ENCODE results near the gene SF1.
"Not testable (repeated sequence)": the region's sequence is repeated elsewhere in the genome, so short reads cannot be mapped to it uniquely, and the experiment has no call there.

SF1 gene

GRCh38 chr11:64778473-64779298, at the start of gene SF1:
TSS of gene SF1 (minus strand) at chr11:64778542. CDS start at chr11:64778392, 150 bp downstream.
- peak; percentile 99 for DNase-seq

DNA sequence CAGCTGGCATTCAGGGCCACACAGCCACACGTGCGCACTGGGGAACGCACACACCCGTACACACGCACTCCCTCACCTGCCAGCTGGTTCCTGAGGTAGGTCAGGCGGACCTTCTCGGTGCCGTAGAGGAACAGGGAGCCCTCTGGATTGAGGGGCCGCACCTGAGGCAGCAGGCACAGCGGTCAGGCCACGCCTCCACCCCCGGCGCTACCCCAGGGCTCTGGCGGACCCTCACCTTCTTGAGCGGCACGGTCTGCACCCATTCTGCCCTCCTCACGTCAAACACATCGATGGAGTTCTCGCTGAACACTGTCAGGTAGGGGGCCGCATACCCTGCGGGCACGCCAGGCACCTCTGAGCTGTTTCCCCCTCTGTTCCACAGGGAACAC, 49.1 kb upstream of the SF1 start:
- no peak for DNase-seq

GRCh38 chr11:64826578-64827450, 48.5 kb upstream of the SF1 start:
- no peak for DNase-seq

- no peak for DNase-seq
These were observed 47.7 kb upstream of the SF1 start for GRCh38 chr11:64826062-64826461.

DNA sequence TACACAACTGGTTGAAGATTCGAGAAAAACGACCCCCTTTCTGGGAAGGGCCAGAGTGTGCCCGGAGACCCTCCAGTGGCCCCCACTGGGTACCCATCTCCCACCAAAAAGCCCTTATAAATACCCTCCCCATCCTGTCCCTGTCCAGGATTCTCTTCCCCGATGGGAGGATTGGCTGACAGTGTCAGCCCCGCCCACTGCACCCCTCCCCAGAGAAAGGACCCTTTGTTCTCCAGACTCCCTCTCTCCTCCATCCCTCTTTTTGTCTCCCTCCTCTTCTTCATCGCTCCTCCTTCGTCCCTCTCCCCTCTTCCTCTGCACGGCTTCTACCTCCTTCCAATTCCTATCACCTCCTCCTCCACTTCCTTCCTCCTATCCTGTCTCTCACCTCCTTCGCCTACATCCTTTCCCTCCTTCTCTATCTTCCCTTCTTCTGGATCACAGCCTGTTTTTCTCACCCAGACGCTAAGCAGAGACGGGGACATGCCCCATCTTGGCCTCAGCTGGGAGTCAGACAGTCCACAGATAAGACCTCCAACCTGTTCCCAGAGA, 45.3 kb upstream of the SF1 start:
- no peak for DNase-seq

DNA sequence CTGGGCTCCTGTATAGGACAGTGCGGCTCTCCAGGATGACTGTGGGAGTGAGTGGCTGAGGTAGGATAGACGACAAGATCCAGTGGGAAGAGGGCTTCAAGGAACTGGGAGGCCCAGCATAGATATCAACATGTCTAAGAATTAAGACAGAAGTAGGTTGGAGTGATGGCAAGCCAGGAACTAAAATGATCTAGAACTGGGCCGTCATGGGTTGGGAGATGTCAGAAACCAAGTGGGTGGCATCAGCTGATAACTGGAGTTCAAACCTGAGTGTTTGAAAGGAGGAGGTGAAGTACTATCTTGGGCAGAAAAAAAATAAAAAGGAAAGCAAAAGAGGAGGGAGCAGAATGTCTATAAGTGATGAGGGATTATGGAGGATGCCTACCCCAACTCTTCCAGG, 39.1 kb upstream of the SF1 start:
- no peak for DNase-seq

GRCh38 chr11:64815433-64815832, 37.1 kb upstream of the SF1 start:
- not testable (repeated sequence) for DNase-seq

GRCh38 chr11:64814712-64815187, 36.4 kb upstream of the SF1 start:
- no peak for DNase-seq

- DNase-seq = no peak
These were observed 35.5 kb upstream of the SF1 start for GRCh38 chr11:64813826-64814225.

GRCh38 chr11:64810891-64811272, 32.5 kb upstream of the SF1 start:
- no peak for DNase-seq

GRCh38 chr11:64810271-64810890, 32.0 kb upstream of the SF1 start, which contains the start of gene MEN1:
TSS of gene MEN1 (minus strand) at chr11:64810551. CDS start at chr11:64810109, 442 bp downstream.
- DNase-seq = peak; percentile 82

- DNase-seq = peak; percentile 25
These were observed 31.5 kb upstream of the SF1 start for GRCh38 chr11:64809781-64810241.

- DNase-seq = no peak
These were observed 27.1 kb upstream of the SF1 start for GRCh38 chr11:64805481-64805880.

GRCh38 chr11:64804346-64805210, 26.2 kb upstream of the SF1 start:
- DNase-seq = no peak

- no peak for DNase-seq
These were observed 25.6 kb upstream of the SF1 start for GRCh38 chr11:64803846-64804345.

GRCh38 chr11:64803158-64803845, 25.0 kb upstream of the SF1 start, which contains the start of gene MAP4K2:
TSS of gene MAP4K2 (minus strand) at chr11:64803214. CDS start at chr11:64803149, 65 bp downstream.
- DNase-seq = peak; percentile 88

GRCh38 chr11:64802370-64803157, 24.2 kb upstream of the SF1 start:
- DNase-seq = peak; percentile 32

- no peak for DNase-seq
These were observed 23.4 kb upstream of the SF1 start for GRCh38 chr11:64801561-64802369.

GRCh38 chr11:64801158-64801464, 22.8 kb upstream of the SF1 start:
- no peak for DNase-seq

Measured in activated naive CD4-positive, alpha-beta T cell treated with Interleukin-2 at 50 U/mL for 16 hours (primary cell).